Activated naive CD4-positive, alpha-beta T cell treated with anti-CD3 and anti-CD28 coated beads, Interleukin-2, amount 10 ng/mL, durations not matched to agents 5 hours and 36 hours (primary cell): ENCODE measurements around the gene IZUMO2. TPM values are rescaled to one million over a fixed set of nuclear protein-coding genes. Genes with fewer than 3 reads are reported as not detected.

Experiments used
- total RNA-seq, 2 experiments: library from RNA; stranded (reverse); gene quantifications; one replicate each; pipeline ENCODE4 v1.2.3, GENCODE V29; 2021

Gene IZUMO2
- not detected for total RNA-seq

DNA sequence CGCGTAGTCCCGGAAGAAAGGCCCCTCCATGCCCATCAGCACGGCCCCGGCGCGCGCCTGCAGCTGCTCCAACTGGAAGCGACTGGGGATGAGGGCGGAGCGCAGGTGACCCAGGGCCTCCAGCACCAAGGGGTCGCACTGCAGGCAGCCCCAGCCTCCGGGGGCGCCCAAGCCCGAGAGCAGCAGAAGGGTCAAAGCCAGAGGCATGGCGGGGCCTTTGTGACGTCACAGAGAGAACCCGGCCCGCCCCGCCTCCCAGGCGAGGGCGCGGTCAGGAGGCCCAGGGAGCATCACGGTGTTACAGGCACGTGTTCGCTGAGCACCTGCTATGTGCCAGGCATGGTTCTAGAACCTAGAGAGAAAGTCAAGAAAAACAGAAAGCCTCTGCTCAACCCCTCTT is at the start of gene IZUMO2:
IZUMO2 (minus strand) TSS at position 294 of the 400 bp plus-strand sequence; CDS start at position 207, 87 bp downstream.

GRCh38 chr19:50203281-50204080 is 40.4 kb upstream of the IZUMO2 start, which contains the start of gene MYH14:
TSS of gene MYH14 (plus strand) at chr19:50203622. CDS start at chr19:50210366, 6,744 bp downstream.

Other genes starting within 250 kb of the IZUMO2 start
- gene ATF5, start 234.1 kb downstream of the IZUMO2 start, total RNA-seq, result 10 to 100 TPM; 10.2 to 13.6 TPM
- gene NUP62, start 233.8 kb downstream of the IZUMO2 start, total RNA-seq, result 10 to 100 TPM; 88.2 to 99.8 TPM
- gene SIGLEC11, start 202.1 kb downstream of the IZUMO2 start, total RNA-seq, result not detected
- 10 to 100 TPM; 72.0 to 72.6 TPM for gene VRK3, start 137.9 kb downstream of the IZUMO2 start, total RNA-seq
- gene ZNF473, start 137.3 kb downstream of the IZUMO2 start, total RNA-seq, result 10 to 100 TPM in 1 of 2 experiments, 1 to 10 TPM in 1; 8.4 to 10.4 TPM
- gene MYH14, start 40.3 kb upstream of the IZUMO2 start, total RNA-seq, result not detected
- 1 to 10 TPM; 4.3 to 4.9 TPM for gene KCNC3, start 166.1 kb upstream of the IZUMO2 start, total RNA-seq
- 1 to 10 TPM; 3.0 to 4.5 TPM for gene NAPSA, start 202.4 kb upstream of the IZUMO2 start, total RNA-seq
- 10 to 100 TPM; 68.9 to 73.9 TPM for gene NR1H2, start 213.2 kb upstream of the IZUMO2 start, total RNA-seq
- gene POLD1, start 221.1 kb upstream of the IZUMO2 start, total RNA-seq, result 100 to 1,000 TPM; 108 to 116 TPM